Kidney (tissue), 14 donors: ENCODE data around the gene TP53BP2. TPM values are rescaled to one million over a fixed set of nuclear protein-coding genes. Genes with fewer than 3 reads are reported as not detected.
A peak's percentile ranks its signal among the peaks of the same experiment; 100 is the strongest.

Source experiments
- DNase-seq, 5 donors: peaks; one replicate each; pipeline ENCODE4 v3.0.0-alpha.2; 2013 to 2020
- FAIRE-seq: peaks from 2 replicates; lab custom pipeline; 2012; peaks lifted over from hg19 to GRCh38; lab: Jason Lieb, UNC
- H3K27ac ChIP-seq, 2 donors: one replicate each; pipeline ENCODE4 v1.7.0; 2013; ENCODE audit warnings: low read depth in 2 of 2, low read length in 2 of 2, inconsistent platforms in 1 of 2
- H3K27me3 ChIP-seq: one replicate; pipeline ENCODE4 v1.7.1; 2013; ENCODE audit warnings: low read length, inconsistent platforms; ENCODE audit not compliant: control insufficient read depth, insufficient read depth
- H3K36me3 ChIP-seq, 3 donors: one replicate each; pipeline versions ENCODE4 v1.7.0 to v1.7.1; 2013; ENCODE audit warnings: low read length in 3 of 3, control low read depth in 1 of 3, inconsistent platforms in 1 of 3; ENCODE audit not compliant: insufficient read depth in 3 of 3, control insufficient read depth in 2 of 3
- H3K4me1 ChIP-seq, 3 donors: one replicate each; pipeline versions ENCODE4 v1.7.0 to v1.7.1; 2013; ENCODE audit warnings: low read length in 3 of 3, inconsistent platforms in 1 of 3, low read depth in 1 of 3; ENCODE audit not compliant: control insufficient read depth in 2 of 3, insufficient read depth in 2 of 3
- H3K4me3 ChIP-seq, 3 donors: one replicate each; pipeline versions ENCODE4 v1.7.0 to v1.8.1; 2013; ENCODE audit warnings: low read length in 3 of 3, control low read depth in 1 of 3, inconsistent platforms in 1 of 3
- H3K9ac ChIP-seq, 3 donors: one replicate each; pipeline versions ENCODE4 v1.7.0 to v1.7.1; 2013; ENCODE audit warnings: low read length in 3 of 3, control low read depth in 1 of 3, inconsistent platforms in 1 of 3
- H3K9me3 ChIP-seq, 3 donors: one replicate each; pipeline versions ENCODE4 v1.7.0 to v1.7.1; 2013; ENCODE audit warnings: low read length in 3 of 3, control low read depth in 1 of 3, inconsistent platforms in 1 of 3; ENCODE audit not compliant: control insufficient read depth in 2 of 3, insufficient read depth in 1 of 3
- CTCF ChIP-seq: IDR thresholded peaks from 3 replicates; pipeline ENCODE4 v1.5.1; 2012; ENCODE audit warnings: mild to moderate bottlenecking, moderate library complexity, borderline replicate concordance; ENCODE audit not compliant: insufficient read depth; ENCODE audit errors: extremely low read depth
- intact Hi-C: fragments of 100-400 bp; cut with DNase I; formaldehyde crosslinking; loops from one replicate; pipeline ENCODE4 v1.11.1; 2022
- polyA plus RNA-seq: library from polyadenylated mRNA; stranded (reverse); fragments of 350-450 nt; fragmentation: Illumina TruSeq; extraction: RNeasy Lipid Tissue Mini Kit (QIAGEN cat#74804); gene quantifications from one replicate; pipeline ENCODE4 v1.2.3, GENCODE V29; 2014; ENCODE audit warnings: low read depth, low replicate concordance; ENCODE audit not compliant: insufficient read depth
- total RNA-seq: library from RNA; stranded (reverse); fragmentation: NEBNext Ultra II Directional; extraction: Animal tissue kit (Norgen Biotek cat#: 25700); gene quantifications from one replicate; pipeline ENCODE4 v1.2.1, GENCODE V29; 2021
- donor health status: control.
- donor health status: control.
- donor health status: control.
- donor health status: control.
- donor health status: control.
- donor health status: DM: yes; HTN: yes; CAD: no.
- donor health status: Normal renal cell carcinoma (clear cell type).

The TP53BP2 gene
- total and polyA plus RNA-seq, 2 donors from 2014 or later: 10.3 to 45.9 TPM

- no peak overlapping the region for H3K9ac ChIP-seq
Measured at GRCh38 chr1:223771814-223772770, 73.7 kb downstream of the TP53BP2 start.

DNA sequence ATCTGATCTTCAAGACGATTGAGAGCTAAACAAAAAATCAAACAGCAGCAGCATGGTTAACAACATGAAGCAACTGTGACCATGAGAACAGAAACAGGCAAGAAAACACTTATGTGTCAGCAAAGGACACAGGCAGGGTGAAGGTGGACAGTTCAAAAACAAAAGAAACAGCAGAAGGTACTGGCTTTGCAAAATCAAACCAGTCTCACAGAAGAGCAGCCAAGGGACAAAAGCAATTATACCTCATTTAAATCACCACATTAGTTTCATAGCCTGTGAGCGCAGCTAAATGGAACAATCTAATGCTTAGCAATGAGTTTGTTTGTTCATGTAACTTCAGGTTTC, 74.3 kb downstream of the TP53BP2 start:
- H3K9ac ChIP-seq: no peak overlapping the region
- FAIRE-seq: no peak

More at GRCh38 chr1:223771814-223772770, 73.7 kb downstream of the TP53BP2 start:
- intact Hi-C loops: no loop called here
- Histone ChIP-seq H3K36me3 (peaks cover 16 to 52% (median 37%) of the 10 kb centered on the region in 3 donors), H3K9me3 (no peaks in the 10 kb centered on the region), H3K27me3 (no peaks in the 10 kb centered on the region), H3K4me1 (peaks cover 0 to 7% (median 0%) of the 10 kb centered on the region in 3 donors), H3K27ac (peak overlapping the region; percentile 26 to 66), H3K4me3 (no peak overlapping the region)
- FAIRE-seq (no peak), DNase-seq (peak in 3 of 5 donors; percentile 9 to 86 (median 41))
- no peak for TF ChIP-seq CTCF

DNA sequence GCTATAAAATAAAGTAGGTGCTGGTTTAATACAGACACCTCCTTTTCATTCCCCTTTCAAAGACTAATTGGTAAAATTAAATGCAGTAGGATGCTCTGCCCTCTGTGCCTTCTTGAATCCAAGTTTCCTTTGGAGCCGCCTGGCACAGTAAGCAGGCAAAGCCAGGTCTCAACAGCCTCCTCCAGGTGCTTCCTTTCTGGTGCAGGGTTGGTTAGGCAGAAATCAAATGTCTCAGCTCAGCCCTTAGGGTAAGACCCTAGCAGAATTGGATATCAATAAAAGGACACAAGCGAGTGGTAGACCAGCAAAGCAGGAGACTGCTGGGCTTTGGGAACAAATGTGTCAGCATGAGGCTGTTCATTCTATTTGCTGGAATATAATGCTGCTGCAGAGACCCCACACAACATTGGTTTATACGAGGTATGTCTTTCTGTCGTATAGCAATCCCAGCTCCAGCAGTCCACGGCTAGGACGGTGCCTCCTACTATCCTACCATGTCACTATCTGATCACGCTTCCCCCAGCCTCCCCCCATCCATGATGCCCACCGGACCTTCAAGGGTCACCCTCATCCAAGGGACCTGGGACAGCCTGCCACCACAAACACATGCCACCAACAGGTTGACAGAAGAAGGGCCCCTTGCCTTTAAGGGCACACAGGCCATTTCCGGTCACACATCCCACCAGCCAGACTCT, 75.0 kb downstream of the TP53BP2 start:
- H3K36me3 ChIP-seq: peaks cover 14 to 52% (median 30%) of the 10 kb centered on the region in 3 donors
- no peak overlapping the region for H3K4me3 ChIP-seq
- intact Hi-C loops: no loop called here
- DNase-seq: peak in 1 of 5 donors; percentile 28
- H3K27ac ChIP-seq: no peak overlapping the region
- TF ChIP-seq CTCF: no peak
- H3K27me3 ChIP-seq: no peaks in the 10 kb centered on the region
- no peaks in the 10 kb centered on the region for H3K9me3 ChIP-seq
- no peak for FAIRE-seq
- H3K4me1 ChIP-seq: peaks cover 0 to 7% (median 0%) of the 10 kb centered on the region in 3 donors
- H3K9ac ChIP-seq: no peak overlapping the region

More for the DNA sequence above, 74.3 kb downstream of the TP53BP2 start:
- TF ChIP-seq CTCF: no peak
- Histone ChIP-seq H3K36me3 (peaks cover 16 to 50% (median 36%) of the 10 kb centered on the region in 3 donors), H3K4me3 (no peak overlapping the region), H3K4me1 (peaks cover 0 to 7% (median 0%) of the 10 kb centered on the region in 3 donors), H3K27ac (peak overlapping the region; percentile 26 to 66), H3K27me3 (no peaks in the 10 kb centered on the region), H3K9me3 (no peaks in the 10 kb centered on the region)
- DNase-seq: no peak
- intact Hi-C loops: no loop called here
